ENCODE measurements around the gene RNF212B.
"Not testable (repeated sequence)": the region's sequence is repeated elsewhere in the genome, so short reads cannot be mapped to it uniquely, and the experiment has no call there.

The RNF212B gene

GRCh38 chr14:23237772-23238594 lies at the start of gene RNF212B:
RNF212B (plus strand) TSS chr14:23237936; CDS start chr14:23240346, 2,410 bp downstream.
- DNase-seq = peak; percentile 76

GRCh38 chr14:23193432-23193831 lies 44.3 kb upstream of the RNF212B start:
- DNase-seq = no peak

- no peak for DNase-seq
Observed at GRCh38 chr14:23195552-23196101, 42.1 kb upstream of the RNF212B start.

GRCh38 chr14:23196487-23196886 lies 41.2 kb upstream of the RNF212B start:
- DNase-seq = not testable (repeated sequence)

GRCh38 chr14:23199141-23199540 lies 38.6 kb upstream of the RNF212B start:
- DNase-seq = not testable (repeated sequence)

GRCh38 chr14:23202001-23202400 lies 35.7 kb upstream of the RNF212B start:
- no peak for DNase-seq

GRCh38 chr14:23206422-23207145 lies 31.2 kb upstream of the RNF212B start:
- DNase-seq = no peak

GRCh38 chr14:23207146-23207540 lies 30.6 kb upstream of the RNF212B start:
- no peak for DNase-seq

- no peak for DNase-seq
Observed at GRCh38 chr14:23208324-23208723, 29.4 kb upstream of the RNF212B start.

- DNase-seq = no peak
Observed at GRCh38 chr14:23209651-23210423, 27.9 kb upstream of the RNF212B start.

GRCh38 chr14:23215421-23215820 lies 22.3 kb upstream of the RNF212B start:
- DNase-seq = no peak

GRCh38 chr14:23217032-23218020 lies 20.4 kb upstream of the RNF212B start:
- no peak for DNase-seq

- no peak for DNase-seq
Observed at GRCh38 chr14:23219075-23219474, 18.7 kb upstream of the RNF212B start.

GRCh38 chr14:23224958-23225357 lies 12.8 kb upstream of the RNF212B start:
- DNase-seq = not testable (repeated sequence)

- DNase-seq = no peak
Observed at GRCh38 chr14:23227566-23227965, 10.2 kb upstream of the RNF212B start.

- DNase-seq = no peak
Observed at GRCh38 chr14:23228812-23229211, 8.9 kb upstream of the RNF212B start.

- not testable (repeated sequence) for DNase-seq
Observed at GRCh38 chr14:23232241-23232808, 5.4 kb upstream of the RNF212B start.

GRCh38 chr14:23240661-23241060 lies 2.9 kb downstream of the RNF212B start:
- DNase-seq = no peak

GRCh38 chr14:23241061-23241715 lies 3.5 kb downstream of the RNF212B start:
- DNase-seq = not testable (repeated sequence)

- no peak for DNase-seq
Observed at GRCh38 chr14:23242076-23242475, 4.3 kb downstream of the RNF212B start.

GRCh38 chr14:23243066-23243465 lies 5.3 kb downstream of the RNF212B start:
- no peak for DNase-seq

All from midbrain (tissue), 1 donor.